NCI-H2227 treated with DMSO at 0.1 percent for 48 hours (cell line): Measurements from ENCODE around the gene ENDOV.
A peak's percentile ranks its signal among the peaks of the same experiment; 100 is the strongest.

Source experiments
- DNase-seq: peaks from one replicate; lab custom pipeline; 2025; lab: John Stamatoyannopoulos, UW

ENDOV gene

GRCh38 chr17:80431246-80432195 is 16.6 kb downstream of the ENDOV start:
- no peak for DNase-seq

GRCh38 chr17:80432350-80432955 is 17.5 kb downstream of the ENDOV start:
- no peak for DNase-seq

GRCh38 chr17:80432961-80433550 is 18.1 kb downstream of the ENDOV start:
- no peak for DNase-seq

- DNase-seq: no peak
Measured at GRCh38 chr17:80433916-80434666, 19.1 kb downstream of the ENDOV start.

GRCh38 chr17:80437532-80437931 is 22.6 kb downstream of the ENDOV start:
- no peak for DNase-seq

GRCh38 chr17:80438806-80439205 is 23.8 kb downstream of the ENDOV start:
- no peak for DNase-seq

- no peak for DNase-seq
Measured at GRCh38 chr17:80439499-80439898, 24.5 kb downstream of the ENDOV start.

- DNase-seq: no peak
Measured at GRCh38 chr17:80441133-80441578, 26.2 kb downstream of the ENDOV start.

GRCh38 chr17:80441598-80442322 is 26.8 kb downstream of the ENDOV start:
- no peak for DNase-seq

GRCh38 chr17:80442323-80442659 is 27.3 kb downstream of the ENDOV start:
- DNase-seq: no peak

GRCh38 chr17:80442764-80443163 is 27.8 kb downstream of the ENDOV start:
- DNase-seq: no peak

- DNase-seq: no peak
Measured at GRCh38 chr17:80443498-80443897, 28.5 kb downstream of the ENDOV start.

- peak; percentile 25 for DNase-seq
Measured at GRCh38 chr17:80443916-80444643, 29.1 kb downstream of the ENDOV start.

- no peak for DNase-seq
Measured at GRCh38 chr17:80444644-80444979, 29.6 kb downstream of the ENDOV start.

- DNase-seq: no peak
Measured at GRCh38 chr17:80445007-80445725, 30.2 kb downstream of the ENDOV start.

- no peak for DNase-seq
Measured at GRCh38 chr17:80445726-80446110, 30.8 kb downstream of the ENDOV start.

- DNase-seq: no peak
Measured at GRCh38 chr17:80446645-80447405, 31.9 kb downstream of the ENDOV start.

GRCh38 chr17:80447790-80448189 is 32.8 kb downstream of the ENDOV start:
- no peak for DNase-seq

GRCh38 chr17:80449194-80449929 is 34.4 kb downstream of the ENDOV start:
- DNase-seq: no peak
